ENCODE results near the gene PCNX1.

Gene PCNX1

DNA sequence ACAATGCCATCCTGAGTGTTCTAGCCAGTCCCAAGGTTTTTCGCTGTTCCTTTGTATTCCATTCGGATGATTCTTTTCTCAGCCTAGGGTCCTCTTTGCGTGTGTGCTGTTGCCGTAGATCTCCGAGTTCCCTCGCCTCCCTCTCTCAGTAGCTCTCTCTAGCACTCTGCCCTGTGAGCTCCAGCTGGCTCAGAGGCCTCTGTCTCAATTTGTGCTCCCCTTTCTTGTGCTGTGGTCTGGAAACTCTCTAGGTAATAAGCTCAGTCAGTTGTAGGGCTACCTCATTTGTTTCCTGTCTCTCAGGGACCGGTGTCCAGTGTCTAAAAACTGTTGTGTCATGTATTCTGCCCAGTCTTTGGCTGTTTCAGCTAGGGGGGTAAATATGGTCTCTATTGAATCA lies 179.3 kb downstream of the PCNX1 start:
- no peak for DNase-seq (ENCODE audit: low read depth)

DNA sequence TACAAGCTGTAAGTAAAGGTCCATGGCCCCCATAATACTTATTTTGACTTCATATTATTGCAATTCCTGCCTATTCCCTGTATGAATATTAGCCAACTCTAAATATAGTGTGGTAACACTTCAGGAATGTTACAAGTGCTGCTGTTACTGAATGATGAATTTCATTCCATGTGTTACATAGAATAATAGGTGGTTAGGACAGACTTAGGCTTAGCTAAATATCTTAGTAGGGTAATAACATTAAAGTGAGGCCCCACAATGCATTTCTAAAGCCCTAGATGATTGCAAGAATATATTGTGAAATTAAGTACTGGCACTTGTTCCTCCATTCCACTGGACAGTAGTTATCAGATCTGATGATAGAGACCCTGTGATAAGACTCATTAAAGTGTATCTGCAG lies 182.7 kb downstream of the PCNX1 start:
- no peak for DNase-seq (ENCODE audit: low read depth)

DNA sequence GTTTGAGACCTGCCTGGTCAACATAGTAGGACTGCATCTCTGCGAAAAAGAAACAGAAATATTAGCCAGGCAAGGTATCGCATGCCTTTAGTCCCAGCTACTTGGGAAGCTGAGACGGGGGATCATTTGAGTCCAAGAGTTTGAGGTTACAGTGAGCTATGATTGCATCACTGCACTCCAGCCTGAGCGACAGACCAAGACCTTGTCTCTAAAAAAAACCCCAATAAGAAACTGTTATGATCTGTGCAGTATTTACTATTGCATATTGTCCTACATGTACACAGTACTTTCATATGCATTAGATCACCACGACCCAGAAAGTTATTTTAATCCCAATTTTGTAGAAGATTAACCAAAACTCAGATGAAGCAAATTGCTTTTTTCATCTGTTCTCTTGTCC lies 187.5 kb downstream of the PCNX1 start:
- no peak for DNase-seq (ENCODE audit: low read depth)

DNA sequence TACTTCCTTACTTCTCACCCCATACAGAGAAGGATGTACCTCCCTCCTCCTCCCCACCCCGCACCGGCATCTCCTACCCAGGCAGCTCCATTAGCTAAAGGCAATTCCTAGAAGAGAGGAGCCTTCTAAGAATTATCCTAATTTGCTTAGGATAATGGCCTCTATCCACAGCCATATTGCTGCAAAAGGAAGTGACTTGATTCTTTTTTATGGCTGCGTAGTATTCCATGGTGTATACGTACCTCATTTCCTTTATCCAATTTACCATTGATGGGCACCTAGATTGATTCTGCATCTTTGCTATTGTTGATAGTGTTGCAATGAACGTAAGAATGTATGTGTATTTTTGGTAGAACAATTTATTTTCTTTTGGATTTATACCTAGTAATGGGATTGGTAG lies 189.7 kb downstream of the PCNX1 start:
- no peak for DNase-seq (ENCODE audit: low read depth)

DNA sequence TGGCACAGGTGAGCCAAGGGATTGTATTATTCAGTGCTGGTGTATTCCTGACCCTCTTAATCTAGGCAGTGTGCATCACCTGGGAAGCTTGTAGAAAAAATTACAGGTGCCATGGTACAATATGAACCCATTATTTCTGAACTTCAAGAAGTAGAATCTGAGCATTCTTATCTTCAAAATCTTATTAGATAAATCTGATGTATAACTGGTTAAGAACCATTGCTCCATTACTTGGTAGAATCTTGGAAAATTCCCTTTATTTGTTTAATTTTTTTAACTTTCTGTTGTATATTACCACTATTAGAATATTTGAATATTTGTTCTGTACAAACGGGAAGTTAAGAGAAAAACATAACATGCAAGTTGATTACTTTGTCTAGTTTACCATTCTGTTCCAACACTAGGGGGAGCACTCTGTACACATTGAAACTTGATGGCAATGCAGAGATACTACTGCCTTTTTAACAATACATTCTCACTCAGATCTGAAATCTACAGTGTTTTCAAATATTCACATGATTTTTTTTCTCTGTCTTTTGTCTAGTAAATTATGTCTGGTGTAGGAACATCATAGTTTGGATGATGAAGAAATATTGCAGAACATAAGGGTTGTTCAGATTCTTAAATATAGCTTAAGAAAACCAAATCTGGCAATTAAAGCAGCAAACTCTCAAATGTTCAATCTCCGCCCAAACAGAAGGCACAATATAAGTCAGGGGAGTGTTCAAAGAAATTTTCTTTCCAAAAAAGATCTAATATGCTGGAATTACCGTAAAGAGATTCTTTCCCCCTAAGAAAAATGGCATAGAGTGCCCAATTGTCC lies 196.6 kb downstream of the PCNX1 start:
- DNase-seq (ENCODE audit: low read depth), result no peak

- no peak for DNase-seq (ENCODE audit: low read depth)
These were observed 197.9 kb downstream of the PCNX1 start for GRCh38 chr14:71105177-71105576.

DNA sequence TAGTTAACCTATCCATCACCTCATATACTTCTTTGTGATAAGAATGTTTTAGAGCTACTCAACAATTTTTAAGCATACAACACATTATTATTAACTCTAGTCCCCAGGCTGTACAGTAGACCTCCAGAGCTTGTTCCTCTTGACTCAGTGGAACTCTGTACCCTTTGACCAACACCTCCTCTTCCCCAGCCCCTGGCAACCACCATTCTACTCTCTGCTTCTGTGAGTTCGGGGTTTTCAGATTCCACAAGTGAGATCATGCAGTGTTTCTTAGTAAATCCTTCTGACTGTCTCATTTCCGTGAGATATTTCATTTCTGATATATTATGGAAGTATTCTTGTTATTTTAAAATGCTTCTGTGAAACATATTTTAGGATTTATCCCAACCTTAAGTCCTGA lies 200.7 kb downstream of the PCNX1 start:
- no peak for DNase-seq (ENCODE audit: low read depth)

DNA sequence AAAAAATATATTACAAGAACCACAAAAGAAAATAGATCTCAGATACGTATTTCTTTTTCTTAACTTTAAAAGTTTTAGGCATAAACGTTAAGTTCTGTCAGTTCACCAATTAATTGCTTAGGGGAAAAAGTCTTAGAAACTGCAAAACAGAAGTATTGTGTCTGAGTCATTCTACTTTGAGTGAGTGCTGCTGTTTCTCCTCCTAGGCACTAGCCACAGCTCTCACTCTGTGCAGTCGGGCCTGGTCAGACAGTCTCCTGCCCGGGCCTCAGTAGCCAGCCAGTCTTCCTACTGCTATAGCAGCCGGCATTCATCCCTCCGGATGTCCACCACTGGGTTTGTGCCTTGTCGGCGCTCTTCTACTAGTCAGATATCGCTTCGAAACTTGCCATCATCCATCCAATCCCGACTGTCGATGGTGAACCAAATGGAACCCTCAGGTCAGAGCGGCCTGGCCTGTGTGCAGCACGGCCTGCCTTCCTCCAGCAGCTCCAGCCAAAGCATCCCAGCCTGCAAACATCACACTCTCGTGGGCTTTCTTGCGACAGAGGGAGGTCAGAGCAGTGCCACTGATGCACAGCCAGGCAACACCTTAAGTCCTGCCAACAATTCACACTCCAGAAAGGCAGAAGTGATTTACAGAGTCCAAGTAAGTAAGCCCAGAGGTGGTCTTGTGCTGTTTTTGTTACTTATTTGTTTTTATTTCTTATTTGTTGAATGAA lies 201.3 kb downstream of the PCNX1 start:
- DNase-seq (ENCODE audit: low read depth), result no peak

DNA sequence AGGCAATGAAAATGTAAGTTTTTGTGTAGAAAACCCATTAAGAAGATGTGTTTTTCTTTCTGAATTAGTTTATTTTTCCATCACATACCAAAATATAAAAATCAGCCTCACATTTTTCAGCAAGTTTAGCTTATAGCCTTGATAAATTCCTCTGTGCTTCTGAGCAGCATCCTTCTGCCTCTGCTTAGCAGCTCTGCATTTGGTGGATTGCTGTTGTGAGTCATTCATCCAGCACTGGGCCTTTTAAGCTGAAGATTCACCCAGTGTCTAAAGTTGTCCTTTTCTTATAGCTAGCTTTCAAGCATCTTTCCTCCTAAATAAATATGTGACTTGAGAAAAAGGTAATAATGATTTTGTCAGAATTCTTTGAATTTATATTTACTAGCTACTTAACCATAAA lies 206.1 kb downstream of the PCNX1 start:
- no peak for DNase-seq (ENCODE audit: low read depth)

- no peak for DNase-seq (ENCODE audit: low read depth)
These were observed 207.3 kb downstream of the PCNX1 start for GRCh38 chr14:71114565-71114964.

- DNase-seq (ENCODE audit: low read depth), result no peak
These were observed 208.0 kb downstream of the PCNX1 start for GRCh38 chr14:71115306-71115705.

DNA sequence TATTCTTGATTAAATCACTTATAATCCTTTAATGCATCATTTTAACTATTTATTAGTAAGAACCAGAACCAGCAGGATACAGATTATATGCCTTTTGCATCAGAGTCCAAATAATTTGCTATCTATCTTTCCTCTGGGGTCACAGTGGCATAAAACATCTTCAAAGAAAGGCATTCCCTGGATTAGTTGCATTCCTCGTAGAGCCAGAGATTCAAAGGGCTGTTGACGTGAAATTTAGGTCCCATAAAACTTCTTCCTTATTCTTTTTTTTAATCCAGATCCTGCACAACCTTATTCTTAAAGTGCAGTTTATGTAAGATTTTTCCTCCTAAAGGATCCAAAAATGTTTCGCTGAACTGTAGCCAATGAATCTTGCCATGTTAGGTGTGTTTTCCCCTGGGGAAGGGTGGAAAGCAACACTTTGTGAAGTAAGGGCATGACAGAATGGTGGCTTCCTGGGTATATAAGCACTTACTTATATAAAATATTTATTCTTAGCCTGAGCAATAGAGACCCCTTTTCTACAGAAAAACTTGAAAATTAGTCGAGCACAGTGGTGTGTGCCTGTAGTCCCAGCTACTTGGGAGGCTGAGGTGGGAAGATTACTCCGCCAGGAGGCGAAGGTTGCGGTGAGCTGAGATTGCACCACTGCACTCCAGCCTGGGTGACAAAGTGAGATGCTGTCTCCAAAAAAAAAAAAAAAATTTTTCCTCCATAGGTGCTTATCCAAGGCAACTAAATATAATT lies 208.7 kb downstream of the PCNX1 start:
- no peak for DNase-seq (ENCODE audit: low read depth)

GRCh38 chr14:71116568-71117122 lies 209.4 kb downstream of the PCNX1 start:
- DNase-seq (ENCODE audit: low read depth), result no peak

- DNase-seq (ENCODE audit: low read depth), result no peak
These were observed 210.8 kb downstream of the PCNX1 start for GRCh38 chr14:71117839-71118743.

DNA sequence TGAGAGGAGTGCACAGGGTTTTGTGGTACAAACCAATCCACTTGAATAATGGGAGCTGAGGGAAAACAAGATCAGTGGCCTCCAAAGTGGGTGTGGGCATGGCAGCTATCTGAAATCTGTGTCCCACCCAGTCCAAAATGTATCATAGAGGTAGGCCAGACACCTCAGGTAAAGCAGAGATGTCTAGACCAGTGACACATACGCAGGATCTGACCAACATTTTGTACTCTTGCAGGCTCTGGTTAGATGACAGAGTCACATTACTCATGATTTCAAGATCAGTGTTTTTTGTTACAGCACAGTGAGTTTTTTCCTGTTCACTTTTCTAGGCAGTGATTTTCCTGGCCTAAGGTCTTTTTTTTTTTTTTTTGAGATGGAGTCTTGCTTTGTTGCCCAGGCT lies 211.8 kb downstream of the PCNX1 start:
- DNase-seq (ENCODE audit: low read depth), result no peak

DNA sequence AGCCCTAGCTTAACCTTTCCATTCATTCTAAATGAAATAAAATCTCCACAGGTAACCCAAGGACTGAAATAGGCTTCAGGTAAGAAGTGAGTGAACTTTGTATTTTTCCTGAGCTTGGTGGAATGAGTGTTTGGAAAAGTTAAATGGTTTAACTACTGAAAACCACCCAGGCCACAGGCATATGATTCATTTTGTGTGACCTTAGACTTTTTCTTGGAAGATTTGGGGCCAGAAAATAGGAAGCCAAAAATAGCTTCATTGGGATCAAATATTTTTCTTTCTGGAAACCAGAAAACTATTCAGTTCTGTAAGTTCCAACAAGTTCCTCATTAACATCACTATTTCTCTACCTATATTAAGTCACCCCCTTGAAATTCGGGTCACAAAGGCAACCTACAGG lies 212.6 kb downstream of the PCNX1 start:
- DNase-seq (ENCODE audit: low read depth), result no peak

DNA sequence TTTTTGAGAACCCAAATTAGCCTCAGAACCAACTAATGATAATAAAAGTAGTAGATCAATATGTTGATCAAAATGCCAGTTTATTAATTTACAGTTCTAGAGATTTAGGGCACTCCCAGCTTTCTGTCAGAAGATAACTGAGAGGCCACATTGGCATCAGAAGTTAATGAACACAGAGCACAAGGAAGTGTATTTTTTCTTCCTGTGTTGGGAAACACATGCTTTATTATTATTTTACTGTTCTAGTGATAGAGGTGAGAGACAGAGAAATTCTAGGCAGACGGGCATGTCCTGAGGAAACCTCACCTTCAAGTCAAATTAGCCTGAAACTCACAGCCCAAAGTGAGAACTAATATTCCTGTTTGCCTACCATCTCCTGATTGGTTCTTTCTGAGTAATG lies 213.7 kb downstream of the PCNX1 start:
- no peak for DNase-seq (ENCODE audit: low read depth)

DNA sequence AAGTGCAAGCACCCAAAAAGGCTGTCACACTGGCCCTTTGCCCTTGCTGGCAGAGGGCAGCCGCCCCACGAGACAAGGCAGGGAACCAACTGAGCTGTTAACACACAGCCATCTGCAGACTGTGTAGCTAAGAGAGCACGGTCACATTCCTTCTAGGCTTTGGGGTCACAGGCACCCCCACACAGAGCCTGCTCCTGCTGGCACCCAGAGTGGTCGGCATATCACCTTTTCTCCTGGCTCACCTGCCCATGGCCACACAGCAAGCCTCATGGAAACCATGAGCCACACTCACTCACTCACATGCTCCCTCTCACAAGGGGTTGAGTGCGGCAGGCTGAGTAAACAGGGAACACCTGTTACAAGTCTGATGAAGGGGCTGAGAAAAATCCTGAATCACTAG lies 214.5 kb downstream of the PCNX1 start:
- no peak for DNase-seq (ENCODE audit: low read depth)

DNA sequence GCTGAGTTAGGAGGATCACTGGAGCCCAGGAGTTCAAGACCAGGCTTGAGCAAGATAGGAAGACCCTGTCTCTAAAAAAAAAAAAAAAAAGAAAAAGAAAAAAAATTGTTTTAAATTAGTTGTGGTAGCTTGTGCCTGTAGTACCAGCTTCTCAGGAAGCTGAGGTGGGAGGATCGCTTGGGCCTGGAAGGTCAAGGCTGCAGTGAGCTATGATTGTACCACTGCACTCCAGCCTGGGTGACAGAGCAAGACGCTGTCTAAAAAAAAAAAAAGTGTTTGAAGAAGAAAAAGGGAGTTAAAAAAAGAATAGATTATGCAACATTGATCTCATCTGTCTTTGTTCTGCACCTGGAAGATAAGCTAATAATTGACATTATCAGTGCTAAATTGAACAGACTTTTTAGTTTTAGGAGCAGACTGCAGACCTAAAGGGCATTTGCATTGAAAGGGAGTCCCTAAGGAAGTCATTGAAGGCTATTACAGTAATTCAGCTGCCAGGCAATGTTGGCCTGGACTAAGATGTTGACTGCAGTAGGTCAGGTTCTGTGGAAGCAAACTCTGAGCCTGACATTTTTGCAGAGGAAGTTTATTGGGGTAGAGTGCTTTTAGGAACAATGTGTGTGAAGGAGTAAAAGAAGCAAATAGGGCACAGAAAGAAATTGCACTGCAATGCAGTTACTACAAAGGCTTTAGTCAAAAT lies 215.8 kb downstream of the PCNX1 start:
- no peak for DNase-seq (ENCODE audit: low read depth)

- DNase-seq (ENCODE audit: low read depth), result no peak
These were observed 216.4 kb downstream of the PCNX1 start for GRCh38 chr14:71123579-71124135.
